ENCODE measurements around the gene ZNF165. TPM values are rescaled to one million over a fixed set of nuclear protein-coding genes. Genes with fewer than 3 reads are reported as not detected.
"Not testable (repeated sequence)": the region's sequence is repeated elsewhere in the genome, so short reads cannot be mapped to it uniquely, and the experiment has no call there.

Gene ZNF165
- total RNA-seq, 6 donors from 2014 or later: 2.4 to 7.9 (median 3.7) TPM

DNA sequence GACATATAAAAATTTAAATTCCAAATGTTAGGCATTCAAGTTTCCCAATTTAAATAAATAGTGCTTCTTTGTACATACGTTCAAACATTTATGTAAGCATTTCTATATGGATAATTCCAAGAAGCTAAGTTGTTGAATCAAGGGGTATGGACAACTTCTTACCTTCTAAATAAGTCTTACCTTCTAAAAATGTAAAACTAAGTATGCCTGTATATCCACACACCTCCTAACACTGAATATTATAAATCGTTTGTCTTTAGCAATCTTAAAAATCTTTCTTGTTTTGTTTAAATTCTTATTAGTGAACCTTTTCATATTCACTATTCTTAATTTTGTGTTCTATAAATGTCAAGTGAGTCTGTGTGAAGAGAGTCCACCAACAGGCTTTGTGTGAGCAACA lies 41.5 kb downstream of the ZNF165 start:
- no peak for DNase-seq
- 93 to 94% methylated on average over 2 of the region's 2 CpGs for WGBS, 2 donors
- ATAC-seq (ENCODE audit: low FRiP score in 2 of 2): no peak
- no peaks in the 10 kb centered on the region for H3K27me3 ChIP-seq
- H3K9me3 ChIP-seq: no peaks in the 10 kb centered on the region
- H3K4me1 ChIP-seq: peaks cover 6 to 27% (median 11%) of the 10 kb centered on the region in 4 donors
- H3K4me3 ChIP-seq: no peak overlapping the region
- TF ChIP-seq POLR2AphosphoS5 (IDR thresholded peaks at IDR 0.05) (no peak), EP300 (IDR thresholded peaks at IDR 0.05) (no peak)
- H3K27ac ChIP-seq: no peak overlapping the region
- peaks cover 0 to 41% (median 9%) of the 10 kb centered on the region in 4 donors for H3K36me3 ChIP-seq

DNA sequence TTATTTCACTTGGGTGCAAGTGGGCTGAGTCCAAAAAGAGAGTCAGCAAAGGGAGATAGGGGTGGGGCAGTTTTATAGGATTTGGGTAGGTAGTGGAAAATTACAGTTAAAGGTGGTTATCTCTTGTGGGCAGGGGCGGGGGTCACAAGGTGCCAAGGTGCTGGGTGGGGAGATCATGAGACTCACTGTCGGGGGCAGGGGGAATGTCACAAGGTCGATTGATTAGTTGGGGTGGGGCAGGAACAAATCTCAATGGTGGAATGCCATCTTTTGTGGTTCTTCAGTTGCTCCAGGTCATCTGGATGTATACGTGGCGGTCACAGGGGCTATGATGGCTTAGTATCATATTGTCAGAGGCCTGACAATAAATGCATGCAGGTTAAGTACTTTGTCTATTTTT lies 41.9 kb downstream of the ZNF165 start:
- not testable (repeated sequence) for H3K27ac ChIP-seq; ATAC-seq (ENCODE audit: low FRiP score in 2 of 2); H3K9me3 ChIP-seq; H3K27me3 ChIP-seq; DNase-seq; H3K4me3 ChIP-seq
- peaks cover 0 to 43% (median 10%) of the 10 kb centered on the region in 4 donors for H3K36me3 ChIP-seq
- 91 to 93% methylated on average over 5 of the region's 5 CpGs for WGBS, 2 donors
- H3K4me1 ChIP-seq: peaks cover 6 to 27% (median 11%) of the 10 kb centered on the region in 4 donors

DNA sequence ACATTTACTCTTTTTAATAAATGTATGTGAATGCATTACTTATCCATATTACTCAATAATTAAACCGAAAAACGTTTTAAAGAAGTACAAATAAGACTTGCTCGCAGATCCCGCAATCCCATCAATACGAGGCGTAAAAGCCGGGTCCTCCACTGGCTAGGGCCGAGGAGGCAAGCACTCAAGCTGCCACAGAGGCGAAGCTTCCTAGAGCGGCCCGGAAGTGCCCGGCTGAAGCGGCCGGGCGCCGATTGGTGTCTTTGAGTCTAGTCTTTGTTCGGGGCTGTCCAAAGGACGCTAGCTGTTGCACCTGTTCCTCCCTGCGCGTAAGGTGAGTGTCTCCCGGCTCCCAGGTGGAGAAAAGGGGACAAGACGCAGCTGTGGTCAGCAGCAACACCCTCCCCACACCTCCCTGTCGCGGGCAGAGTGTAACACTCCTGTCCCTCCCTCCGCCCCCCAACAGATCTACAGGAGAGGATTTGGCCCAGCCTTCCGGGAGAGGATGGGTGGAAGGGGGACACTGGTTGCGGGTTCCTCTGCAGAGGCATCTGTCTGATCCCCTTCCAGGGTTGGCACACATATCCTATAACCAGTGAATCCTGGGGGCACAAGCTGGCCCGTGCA lies 44.1 kb downstream of the ZNF165 start, which contains the start of gene ZSCAN16:
ZSCAN16 (plus strand) TSS at position 260 of the 621 bp plus-strand sequence. CDS start 835 bp downstream, outside the sequence.
- H3K36me3 ChIP-seq: peaks cover 0 to 41% (median 16%) of the 10 kb centered on the region in 4 donors
- DNase-seq (peak; percentile 91 to 92), ATAC-seq (ENCODE audit: low FRiP score in 2 of 2) (peak; percentile 97 to 99)
- 0 to 1% methylated on average over 18 to 26 of the region's 28 CpGs for WGBS, 2 donors
- H3K9me3 ChIP-seq: no peaks in the 10 kb centered on the region
- H3K4me3 ChIP-seq: peak within 1 kb of the TSS; percentile 61 to 73 (median 62)
- no peaks in the 10 kb centered on the region for H3K27me3 ChIP-seq
- H3K27ac ChIP-seq: peak within 1 kb of the TSS; percentile 73 to 84 (median 83)
- H3K4me1 ChIP-seq: peaks cover 6 to 27% (median 11%) of the 10 kb centered on the region in 4 donors
- TF ChIP-seq POLR2AphosphoS5 (IDR thresholded peaks at IDR 0.05) (peak; percentile 10 to 57), EP300 (IDR thresholded peaks at IDR 0.05) (no peak), POLR2A (IDR thresholded peaks at IDR 0.05) (peak in 1 of 4 donors; percentile 60)
- TF ChIP-seq, protein P1, sequence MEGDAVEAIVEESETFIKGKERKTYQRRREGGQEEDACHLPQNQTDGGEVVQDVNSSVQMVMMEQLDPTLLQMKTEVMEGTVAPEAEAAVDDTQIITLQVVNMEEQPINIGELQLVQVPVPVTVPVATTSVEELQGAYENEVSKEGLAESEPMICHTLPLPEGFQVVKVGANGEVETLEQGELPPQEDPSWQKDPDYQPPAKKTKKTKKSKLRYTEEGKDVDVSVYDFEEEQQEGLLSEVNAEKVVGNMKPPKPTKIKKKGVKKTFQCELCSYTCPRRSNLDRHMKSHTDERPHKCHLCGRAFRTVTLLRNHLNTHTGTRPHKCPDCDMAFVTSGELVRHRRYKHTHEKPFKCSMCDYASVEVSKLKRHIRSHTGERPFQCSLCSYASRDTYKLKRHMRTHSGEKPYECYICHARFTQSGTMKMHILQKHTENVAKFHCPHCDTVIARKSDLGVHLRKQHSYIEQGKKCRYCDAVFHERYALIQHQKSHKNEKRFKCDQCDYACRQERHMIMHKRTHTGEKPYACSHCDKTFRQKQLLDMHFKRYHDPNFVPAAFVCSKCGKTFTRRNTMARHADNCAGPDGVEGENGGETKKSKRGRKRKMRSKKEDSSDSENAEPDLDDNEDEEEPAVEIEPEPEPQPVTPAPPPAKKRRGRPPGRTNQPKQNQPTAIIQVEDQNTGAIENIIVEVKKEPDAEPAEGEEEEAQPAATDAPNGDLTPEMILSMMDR (IDR thresholded peaks at IDR 0.05): no peak

DNA sequence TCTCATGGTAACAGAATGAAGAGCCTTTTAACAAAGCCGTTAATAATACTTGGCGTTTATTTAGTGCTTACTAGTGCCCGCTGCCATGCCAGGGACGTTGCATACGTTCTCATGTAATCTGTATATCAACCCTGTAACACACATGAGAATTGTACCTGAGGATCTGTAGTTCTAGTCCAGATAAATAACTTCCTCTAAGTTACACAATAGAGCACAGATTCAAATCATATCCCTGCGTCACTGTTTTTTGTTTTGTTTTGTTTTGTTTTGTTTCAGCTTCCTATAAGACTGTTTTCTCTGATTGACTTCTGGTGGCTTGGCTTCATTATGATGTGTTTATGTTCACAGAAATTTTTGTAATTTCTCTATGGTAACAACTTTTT lies 44.6 kb downstream of the ZNF165 start:
- peaks cover 6 to 27% (median 11%) of the 10 kb centered on the region in 4 donors for H3K4me1 ChIP-seq
- ATAC-seq (ENCODE audit: low FRiP score in 2 of 2) (peak in 1 of 2 donors; percentile 30), DNase-seq (no peak)
- no peaks in the 10 kb centered on the region for H3K27me3 ChIP-seq
- H3K9me3 ChIP-seq: no peaks in the 10 kb centered on the region
- WGBS, 2 donors: 0 to 6% methylated on average over 6 of the region's 6 CpGs
- H3K27ac ChIP-seq: peak overlapping the region in 3 of 4 donors; percentile 83 to 84 (median 83)
- TF ChIP-seq POLR2AphosphoS5 (IDR thresholded peaks at IDR 0.05) (no peak), EP300 (IDR thresholded peaks at IDR 0.05) (no peak)
- TF ChIP-seq, protein P1 (IDR thresholded peaks at IDR 0.05): no peak
- peaks cover 0 to 41% (median 18%) of the 10 kb centered on the region in 4 donors for H3K36me3 ChIP-seq
- peak overlapping the region; percentile 61 to 73 (median 62) for H3K4me3 ChIP-seq

DNA sequence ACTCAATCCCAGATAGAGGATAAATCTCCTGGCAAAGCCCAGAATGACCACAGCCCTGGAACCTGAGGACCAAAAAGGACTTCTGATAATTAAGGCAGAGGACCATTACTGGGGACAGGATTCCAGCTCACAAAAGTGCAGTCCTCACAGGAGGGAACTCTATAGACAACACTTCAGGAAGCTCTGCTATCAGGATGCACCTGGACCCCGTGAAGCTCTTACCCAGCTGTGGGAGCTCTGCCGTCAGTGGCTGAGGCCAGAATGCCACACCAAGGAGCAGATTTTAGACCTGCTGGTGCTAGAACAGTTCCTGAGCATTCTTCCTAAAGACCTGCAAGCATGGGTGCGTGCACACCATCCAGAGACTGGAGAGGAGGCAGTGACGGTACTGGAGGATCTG lies 45.0 kb downstream of the ZNF165 start:
- Histone ChIP-seq H3K4me1 (peaks cover 6 to 27% (median 11%) of the 10 kb centered on the region in 4 donors), H3K9me3 (no peaks in the 10 kb centered on the region), H3K36me3 (peaks cover 0 to 38% (median 14%) of the 10 kb centered on the region in 4 donors), H3K27ac (no peak overlapping the region), H3K4me3 (peak overlapping the region in 2 of 4 donors; percentile 61 to 73), H3K27me3 (no peaks in the 10 kb centered on the region)
- TF ChIP-seq POLR2AphosphoS5 (IDR thresholded peaks at IDR 0.05): no peak
- TF ChIP-seq EP300 (IDR thresholded peaks at IDR 0.05): no peak
- TF ChIP-seq, protein P1 (IDR thresholded peaks at IDR 0.05): no peak
- no peak for TF ChIP-seq POLR2A (IDR thresholded peaks at IDR 0.05)
- DNase-seq (no peak), ATAC-seq (ENCODE audit: low FRiP score in 2 of 2) (no peak)
- 76% methylated on average over 3 to 4 of the region's 4 CpGs for WGBS, 2 donors

All from upper lobe of left lung (tissue), 6 donors.